Retina (tissue), 1 donor: Measurements from ENCODE around the gene ENDOV.

Experiments
- DNase-seq: peaks from one replicate; pipeline ENCODE4 v3.0.0-alpha.2; 2016

Gene ENDOV

DNA sequence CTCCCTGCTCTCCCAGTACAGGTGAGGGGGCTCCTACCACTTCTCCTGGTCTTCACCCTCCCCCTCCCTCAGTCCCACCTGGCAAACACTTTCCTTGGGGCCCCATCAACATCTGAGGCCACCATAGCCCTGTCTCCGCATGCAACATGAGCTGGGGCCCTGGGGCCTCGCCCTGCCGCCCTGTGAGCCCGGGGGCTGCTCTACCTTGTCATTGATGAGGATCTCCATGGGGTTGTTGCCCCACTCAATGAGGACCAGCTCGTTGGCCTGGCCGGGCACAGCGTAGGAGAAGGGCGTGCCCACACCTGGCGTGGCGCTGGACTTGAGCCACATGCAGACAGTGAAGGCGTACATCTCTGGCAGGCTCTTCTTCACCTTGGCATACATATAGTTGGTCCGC lies 58.0 kb downstream of the ENDOV start:
- no peak for DNase-seq

DNA sequence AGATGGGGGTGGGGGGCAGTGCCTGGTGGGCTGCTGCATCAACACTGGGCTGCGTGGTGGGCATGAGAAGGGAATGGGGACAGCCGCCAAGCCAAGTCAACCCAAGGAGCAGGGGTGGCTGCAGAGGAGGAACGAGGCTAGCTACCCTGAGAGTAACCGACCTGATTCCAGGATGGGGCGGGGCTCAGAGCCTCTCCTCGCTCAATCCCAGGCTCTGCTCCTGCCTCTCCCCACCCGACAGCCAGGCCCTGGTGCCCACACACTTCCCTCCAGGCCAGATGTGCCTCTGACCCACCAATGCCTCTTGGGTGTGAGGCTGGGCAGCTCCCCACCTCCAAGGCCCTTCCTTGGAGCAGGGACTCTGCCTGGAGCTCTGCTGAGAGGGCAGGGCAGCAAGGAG lies 58.7 kb downstream of the ENDOV start:
- DNase-seq: no peak

DNA sequence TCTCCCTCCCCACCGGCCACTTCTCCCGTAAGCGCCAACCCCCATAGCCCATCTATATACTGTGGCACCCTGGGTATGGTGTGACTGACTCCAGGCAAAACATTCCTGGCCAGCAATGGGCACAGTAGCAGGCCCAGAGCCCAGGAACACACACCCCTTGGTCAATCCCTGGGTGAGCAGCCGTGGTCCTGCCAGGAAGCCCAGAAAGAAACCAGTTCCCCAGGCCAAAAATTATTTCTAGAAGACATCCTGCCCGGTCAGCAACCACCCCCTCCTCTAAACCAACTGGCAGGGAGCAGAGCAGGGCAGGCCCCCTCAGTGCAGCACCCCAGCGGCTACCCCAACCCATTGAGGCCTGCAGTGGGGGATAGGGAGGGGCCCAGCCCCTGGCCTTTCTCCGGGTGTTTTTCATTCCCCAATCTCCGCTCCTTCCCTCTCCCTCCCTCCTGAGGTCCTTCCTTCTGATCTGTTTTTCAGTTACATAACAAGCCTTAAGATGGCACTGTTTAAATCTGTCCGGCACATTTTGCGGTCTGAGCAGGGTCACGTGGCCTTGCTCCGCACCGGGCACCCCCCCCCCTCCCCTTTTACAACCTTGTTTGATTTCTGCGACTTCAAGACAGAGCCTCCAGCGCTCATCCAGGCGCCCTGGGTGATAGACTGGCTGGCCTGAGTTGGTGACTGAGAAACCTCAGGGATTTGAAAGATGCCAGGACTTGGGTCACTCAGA lies 59.4 kb downstream of the ENDOV start:
- DNase-seq: no peak

DNA sequence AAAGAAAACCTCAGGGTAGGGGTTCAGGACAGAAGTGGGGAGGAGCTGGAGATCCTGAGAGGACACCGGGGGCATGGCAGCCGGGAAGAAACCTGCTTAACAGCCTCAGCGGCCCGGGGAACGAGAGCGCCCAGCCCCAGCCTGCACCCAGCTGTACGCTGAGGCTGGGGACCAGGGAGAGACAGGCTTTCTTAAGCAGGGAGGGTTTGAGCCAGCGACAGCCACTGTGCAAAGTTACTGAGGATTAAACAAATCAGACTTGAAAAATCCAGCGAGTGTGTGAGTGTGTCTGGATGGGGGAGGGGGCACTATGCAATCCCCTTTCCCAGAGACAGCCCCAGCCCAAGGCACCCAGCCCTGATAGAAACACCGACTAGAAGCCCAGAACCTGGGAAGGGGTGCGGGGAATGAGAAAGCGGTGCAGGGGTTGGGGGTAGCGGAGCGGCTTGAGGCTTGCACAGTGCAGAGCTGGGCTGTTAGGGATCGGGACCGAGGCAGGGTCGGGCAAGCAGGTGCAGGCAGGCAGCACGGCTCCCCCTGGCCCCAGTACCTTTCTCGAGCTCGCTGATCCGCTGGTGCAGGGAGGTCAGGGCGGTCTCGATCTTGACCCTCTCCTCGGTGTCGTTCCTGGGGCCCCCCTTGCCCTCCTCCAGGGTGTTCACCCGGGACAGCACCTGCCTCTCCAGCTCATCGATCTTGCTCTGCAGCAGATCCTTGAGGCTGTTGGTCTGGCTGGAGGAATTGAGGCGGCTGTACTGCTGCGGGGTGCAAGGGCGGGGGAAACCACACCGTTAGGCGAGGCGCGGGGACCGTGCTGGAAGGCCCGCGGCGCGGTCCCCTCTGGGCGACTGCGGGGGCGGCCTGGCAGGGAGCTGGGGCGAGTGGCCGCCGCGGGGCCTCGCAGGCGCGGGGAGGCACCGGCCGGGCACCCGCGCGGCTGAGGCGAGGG lies 60.3 kb downstream of the ENDOV start:
- peak; percentile 70 for DNase-seq

DNA sequence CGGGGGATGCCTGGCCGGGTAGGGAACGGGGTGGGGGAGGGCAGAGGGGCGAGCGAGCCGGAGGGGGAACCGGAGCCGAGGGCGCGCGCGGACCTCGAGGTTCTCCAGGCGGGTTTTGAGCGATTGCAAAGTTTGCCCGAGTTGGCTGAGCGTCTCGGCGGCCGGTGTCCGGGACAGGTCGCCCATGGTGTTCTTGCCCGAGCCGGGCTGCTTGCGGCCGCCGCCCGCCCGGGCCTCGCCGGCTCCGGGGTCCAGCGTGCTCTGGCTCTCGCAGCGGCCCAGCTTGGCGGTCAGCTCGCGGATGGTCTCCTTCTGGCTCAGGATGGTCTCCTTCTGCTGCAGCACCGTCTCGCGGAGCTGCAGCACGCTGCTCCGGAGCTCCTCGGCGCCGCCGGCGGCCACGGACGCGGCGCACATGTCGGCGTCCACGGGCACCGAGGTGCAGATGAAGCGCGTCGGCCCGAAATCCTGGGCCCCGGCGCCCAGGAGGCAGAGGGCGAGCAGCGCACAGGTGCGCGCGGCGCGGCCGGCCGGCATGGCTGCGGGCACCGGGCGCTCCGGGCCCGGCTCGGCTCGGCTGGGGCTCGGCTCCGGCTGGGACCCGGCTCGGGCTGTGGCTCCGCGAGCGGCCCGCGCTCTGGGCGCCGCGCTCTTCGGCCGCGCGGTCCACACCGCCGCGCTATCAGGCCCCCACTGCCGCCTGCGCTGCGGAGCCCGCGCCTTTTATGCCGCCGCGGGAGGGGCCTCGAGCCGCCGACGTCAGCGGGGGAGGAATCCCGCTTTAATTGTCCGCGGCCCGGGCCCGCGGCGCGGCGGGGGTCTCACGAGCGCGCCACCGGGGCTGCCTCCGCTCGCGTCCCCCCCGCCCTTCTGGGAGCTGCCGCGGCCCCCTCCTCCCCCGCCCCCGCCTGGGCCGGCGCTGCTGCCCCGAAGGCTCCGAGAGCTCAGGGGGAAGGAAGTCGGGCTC lies 61.2 kb downstream of the ENDOV start, which contains the start of gene NPTX1:
TSS of gene NPTX1 (minus strand) at position 698 of the 967 bp plus-strand sequence. CDS start at position 537, 161 bp downstream.
- DNase-seq: peak; percentile 70

DNA sequence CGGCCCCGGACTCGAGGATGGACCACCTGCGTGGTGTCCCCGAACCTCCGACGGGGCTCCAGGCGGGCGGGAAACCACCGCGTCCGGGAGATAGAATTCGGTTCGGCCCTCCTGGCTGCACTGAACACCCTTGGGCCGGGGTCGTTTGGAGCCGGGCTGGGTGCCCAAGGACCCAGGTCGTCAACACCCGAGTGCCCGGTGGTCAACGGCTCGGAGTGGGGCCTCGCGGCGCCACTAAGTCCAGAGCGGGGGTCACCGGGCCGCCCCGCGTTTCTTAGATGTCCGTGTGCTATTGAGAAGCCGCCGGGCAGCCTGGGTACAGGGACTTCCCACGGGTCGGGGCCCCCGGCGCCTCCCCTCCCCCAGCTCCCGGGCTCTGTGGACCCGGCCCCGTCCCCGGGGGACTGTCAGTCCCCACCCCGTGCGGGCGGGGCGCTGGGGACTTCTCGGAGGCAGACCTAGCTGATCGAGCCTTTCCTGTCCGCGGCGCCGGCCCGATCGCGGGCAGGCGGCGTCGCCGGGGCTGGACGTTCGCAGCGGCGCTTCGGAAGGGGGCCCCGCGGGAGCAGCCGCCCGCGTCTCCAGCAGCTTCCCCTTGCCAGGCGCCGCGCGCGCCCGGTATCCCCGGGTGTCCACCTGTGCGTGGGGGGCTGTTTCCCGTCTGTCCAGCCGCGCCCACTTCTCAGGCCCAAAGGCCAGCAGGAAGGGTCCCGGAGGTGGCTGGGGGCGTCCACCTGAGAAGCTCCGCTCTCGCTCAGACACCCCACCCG lies 62.1 kb downstream of the ENDOV start:
- peak; percentile 72 for DNase-seq

DNA sequence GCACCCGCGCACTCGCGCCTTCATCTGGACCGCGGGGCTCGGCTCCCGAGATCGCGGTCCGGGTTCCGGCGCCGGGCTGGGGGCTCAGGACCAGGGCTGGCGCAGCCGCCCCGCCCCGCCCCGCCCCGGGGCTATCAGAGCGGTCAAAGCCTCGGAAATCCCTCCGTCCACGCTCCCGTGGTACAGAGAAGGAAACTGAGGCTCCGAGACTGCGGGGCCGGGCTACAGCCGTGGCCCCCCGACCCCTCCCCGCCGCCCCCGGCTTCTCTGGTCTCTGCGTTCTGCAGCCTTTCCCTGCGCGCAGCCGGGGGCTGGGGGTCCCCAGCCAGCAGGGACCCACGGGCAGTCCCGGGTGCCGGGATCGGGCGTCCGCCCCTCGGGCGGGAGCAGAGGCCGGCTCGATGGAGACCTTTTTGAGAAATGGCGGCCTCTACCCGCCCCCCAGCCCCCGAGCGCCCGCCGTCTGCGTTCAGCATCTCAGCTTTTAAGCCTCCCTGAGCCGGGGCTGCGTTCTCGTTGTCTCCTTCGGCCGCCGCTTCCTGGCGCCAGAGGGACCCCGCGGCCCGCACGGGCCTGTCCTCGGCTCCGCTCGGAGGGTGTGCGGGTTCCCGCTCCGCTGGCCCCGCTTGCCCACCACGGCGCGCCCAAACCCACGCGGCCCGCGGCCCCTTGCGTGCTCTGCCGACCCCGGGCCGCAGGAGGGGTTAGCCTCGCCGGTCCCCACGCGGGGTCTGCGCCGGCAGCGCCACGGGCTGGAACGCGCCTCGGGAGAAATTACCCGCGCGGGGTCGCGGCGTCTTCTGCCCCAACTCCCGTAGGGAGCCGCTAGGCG lies 62.9 kb downstream of the ENDOV start:
- DNase-seq: peak; percentile 83

DNA sequence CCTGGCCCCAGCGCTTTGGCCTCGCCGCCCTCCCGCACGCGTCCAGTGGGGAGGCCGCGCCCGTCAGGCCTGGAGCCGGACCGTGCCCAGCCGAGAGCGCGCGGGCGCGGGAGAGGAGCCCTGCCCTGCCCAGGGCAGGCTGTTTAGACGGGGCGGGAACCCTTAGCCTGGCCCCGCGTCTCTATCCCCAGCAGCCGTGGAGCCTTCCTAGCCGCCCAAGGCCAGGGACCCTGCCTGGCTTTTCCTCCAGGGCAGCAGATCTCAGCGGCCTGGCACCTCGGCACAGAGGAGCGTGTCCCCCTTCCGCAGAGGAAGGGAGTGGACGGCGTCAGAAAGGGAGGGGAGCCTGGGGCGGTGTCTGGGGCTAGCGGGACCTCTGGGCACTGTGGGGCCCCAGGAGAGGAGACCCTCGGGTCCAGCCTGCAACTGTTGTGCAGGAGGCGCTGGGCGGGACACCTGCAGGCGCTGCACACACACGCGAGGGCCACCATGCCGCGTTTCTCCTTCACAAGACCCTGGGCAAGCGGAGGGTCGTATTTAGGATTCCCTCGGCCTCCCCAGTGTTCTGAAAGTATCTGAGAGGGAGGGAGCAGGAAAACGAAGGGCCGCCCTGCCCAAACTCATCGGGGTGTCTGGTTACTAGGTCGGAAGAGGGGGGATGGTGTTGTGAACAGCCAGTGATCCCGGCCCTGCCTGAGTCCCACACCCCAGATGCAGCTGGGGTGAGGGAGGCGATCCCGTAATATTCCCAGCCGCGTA lies 63.7 kb downstream of the ENDOV start:
- DNase-seq: no peak

DNA sequence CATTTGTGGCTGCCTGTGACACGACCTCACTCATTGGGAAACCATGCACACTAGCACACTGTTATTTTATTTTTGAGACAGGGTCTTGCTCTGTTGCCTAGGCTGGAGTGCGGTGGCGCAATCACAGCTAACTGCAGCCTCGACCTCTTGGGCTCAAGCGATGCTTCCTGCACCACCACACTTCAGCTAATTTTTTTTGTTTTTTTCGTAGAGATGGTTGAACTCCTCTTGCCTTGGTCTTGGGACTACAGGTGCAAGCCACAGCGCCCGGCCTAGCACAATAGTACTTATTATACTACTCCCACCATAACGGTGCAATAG lies 64.2 kb downstream of the ENDOV start:
- no peak for DNase-seq

DNA sequence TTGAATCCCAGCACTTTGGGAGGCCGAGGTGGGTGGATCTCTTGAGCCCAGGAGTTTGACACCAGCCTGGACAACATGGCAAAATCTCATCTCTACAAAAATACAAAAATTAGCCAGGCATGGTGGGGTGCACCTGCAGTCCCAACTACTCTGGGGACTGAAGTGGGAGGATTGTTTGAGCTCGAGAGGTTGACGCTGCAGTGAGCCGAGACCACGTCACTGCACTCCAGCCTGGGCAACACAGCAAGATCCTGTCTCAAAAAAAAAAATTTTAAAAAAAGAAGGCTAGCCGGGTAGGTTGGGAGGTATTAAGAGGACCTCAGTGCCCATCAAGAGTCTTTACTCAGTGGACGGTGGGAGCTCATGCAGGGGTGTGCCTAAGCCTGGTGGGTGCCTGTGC lies 65.3 kb downstream of the ENDOV start:
- DNase-seq: no peak

DNA sequence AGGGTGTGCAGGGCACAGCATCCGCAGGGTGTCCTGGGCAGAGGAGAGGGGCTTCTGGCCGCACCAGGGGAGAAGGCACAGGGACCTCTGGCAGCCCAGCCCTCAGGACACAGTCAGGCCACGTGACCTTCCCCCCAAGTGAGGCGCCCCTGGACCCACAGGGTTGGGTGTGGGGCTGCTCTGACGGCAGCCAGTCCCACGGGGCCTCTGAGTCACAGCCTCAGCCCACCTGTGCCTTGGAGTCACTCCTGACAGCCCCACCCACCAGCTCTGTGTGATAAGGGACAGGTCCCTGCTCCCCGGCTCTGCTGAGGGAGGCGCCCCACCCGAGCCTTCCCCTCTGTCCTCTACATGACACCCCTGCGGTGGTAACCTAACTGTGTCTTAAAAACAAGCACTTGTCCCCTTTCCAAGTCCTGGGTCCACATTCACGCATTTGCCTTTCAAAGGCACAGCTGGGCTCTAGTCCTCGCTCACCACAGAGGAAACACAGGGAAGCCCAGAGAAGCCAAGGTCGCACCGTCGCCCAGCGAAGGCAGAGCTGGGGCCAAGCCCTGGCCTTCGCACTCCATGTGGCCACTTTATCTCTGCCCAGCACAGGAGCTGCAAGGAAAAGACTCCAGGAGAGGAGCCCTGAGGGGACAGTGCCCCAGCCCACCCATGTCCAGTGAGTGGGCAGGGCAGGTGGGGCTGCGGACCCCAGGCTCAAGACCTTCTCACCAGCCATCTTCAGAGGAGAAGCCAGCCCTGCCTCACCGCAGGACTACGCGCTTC lies 66.5 kb downstream of the ENDOV start:
- DNase-seq: no peak

DNA sequence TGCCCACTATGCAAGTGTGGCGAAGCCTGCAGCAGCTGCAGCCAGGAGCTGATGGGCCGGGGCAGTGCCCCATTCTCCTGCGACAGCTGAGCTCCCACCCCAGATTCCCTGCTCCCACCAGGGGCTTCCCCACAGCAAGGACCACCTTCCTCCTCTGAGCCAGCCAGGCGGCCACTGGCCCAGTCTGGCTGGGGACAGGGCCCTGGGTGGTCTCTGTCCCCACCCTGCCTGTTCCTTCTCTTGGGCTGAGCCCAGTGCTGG lies 67.0 kb downstream of the ENDOV start:
- DNase-seq: no peak

DNA sequence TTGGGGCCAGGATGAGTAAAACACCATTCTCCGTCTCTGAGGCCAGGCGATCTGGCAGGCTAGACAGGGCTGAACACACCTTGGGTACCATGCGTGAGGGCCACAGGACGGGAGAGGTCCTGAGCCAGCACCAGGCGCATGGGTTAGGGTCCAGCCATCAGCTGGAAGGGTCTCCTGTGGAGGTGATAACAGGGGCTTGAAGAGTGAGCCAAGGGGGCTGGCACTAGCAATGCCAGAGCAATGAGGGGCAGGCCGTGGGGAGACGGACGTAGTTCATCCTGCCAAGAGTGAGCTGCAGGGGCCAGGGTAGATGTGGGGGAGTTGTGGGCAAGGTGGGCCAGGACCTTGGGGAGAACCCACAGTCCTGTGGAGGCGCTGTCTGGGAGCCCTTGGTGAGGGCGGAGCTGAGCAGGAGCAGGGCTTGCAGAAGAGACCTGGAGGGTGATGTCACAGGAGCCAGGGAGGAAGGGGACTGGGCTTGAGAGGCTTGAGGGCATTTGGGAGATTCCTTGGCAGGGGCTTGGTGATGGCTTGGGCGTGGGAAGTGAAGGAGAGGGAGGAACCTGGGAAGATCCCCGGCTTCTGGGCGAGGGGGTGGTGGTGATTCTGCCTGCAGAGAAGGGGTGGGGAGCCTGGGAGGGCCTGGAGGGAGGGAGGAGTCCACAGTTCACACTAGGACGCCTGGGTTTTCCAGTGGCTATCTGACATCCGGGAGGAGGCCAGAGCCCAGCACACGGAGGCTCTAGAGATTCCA lies 67.8 kb downstream of the ENDOV start:
- no peak for DNase-seq

DNA sequence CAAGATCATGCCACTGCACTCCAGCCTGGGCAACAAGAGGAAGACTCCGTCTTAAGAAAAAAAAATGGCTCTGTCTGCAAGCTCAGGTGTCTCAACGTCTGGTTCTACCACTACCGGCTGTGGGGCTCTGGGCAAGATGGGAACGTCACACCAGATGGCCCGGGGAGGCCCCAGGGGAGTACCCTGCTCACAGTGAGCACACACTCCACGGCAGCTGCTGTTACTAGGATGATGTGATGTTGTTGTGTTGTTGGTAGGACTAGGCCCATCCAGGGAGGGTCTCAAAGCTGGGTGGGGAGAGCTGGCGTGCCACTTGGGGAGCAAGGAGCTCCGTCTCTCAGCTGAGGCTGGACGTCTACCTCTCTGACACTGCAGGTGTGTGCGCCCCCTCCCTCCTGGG lies 70.9 kb downstream of the ENDOV start:
- DNase-seq: peak; percentile 52

DNA sequence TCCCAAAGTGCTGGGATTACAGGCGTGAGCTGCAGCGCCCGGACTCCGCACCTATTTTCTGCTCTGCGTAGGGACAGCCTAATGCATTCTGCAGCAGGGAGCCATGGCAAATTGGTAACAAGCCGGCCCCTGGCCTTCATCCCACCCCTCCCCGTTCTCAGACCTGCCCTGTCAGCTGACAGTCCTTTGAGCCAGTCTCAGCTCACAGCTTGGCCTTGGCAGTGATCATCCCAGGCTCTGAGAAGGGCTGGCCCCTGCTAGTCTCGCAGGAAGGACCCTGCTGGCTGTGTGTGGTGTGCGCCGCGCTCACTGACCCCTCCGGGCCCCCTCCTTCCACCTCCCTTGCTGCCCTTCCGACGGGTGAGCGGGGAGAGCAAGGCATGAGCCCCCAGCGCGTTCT lies 71.7 kb downstream of the ENDOV start:
- peak; percentile 50 for DNase-seq

DNA sequence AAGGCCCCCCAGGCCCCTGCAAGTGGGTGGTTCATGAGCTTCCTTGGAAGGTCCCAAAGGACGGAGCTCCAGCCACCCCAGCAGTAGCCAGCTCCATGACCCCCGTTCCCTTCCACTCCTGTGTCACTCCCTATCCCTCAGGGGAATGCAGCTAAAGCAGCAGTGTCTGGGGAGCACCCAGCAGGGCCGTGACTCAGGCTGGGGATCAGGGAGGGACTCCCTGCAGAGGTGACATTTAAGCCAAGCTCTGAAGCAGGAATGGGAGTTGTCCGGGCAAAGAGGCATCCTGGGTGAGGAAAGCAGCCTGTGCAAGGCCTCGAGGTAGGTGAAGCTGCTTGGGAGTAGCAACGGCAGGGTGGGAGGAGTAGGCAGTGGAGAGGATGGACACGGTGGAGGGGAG lies 72.5 kb downstream of the ENDOV start:
- no peak for DNase-seq
